ENCODE data around the gene PLCB4. TPM values are rescaled to one million over a fixed set of nuclear protein-coding genes. Genes with fewer than 3 reads are reported as not detected.

The PLCB4 gene
- total and polyA plus RNA-seq, 8 donors, result 6.2 to 15.3 (median 9.4) TPM

DNA sequence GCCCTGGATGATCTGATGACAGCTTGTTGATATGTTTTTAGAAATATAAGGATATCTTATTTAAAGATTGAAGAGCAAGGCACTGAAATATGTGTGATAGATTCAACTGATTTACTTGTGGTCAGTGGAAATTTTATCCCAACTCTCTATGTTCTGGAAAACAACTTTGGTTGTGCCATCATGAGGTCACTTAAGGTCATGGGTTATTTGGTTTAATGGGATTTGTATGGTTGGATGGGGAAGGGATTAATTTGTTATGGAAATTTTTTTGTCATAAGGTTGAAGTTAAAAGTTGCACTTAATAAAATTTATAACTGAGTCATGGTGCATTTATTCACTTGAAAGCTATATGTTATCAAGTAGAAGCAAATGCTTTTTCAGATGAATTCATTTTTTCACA is 231.2 kb downstream of the PLCB4 start:
- H3K27ac ChIP-seq, result no peak overlapping the region
- no peaks in the 10 kb centered on the region for H3K36me3 ChIP-seq
- ATAC-seq (no peak), DNase-seq (no peak)
- TF ChIP-seq, protein P1, sequence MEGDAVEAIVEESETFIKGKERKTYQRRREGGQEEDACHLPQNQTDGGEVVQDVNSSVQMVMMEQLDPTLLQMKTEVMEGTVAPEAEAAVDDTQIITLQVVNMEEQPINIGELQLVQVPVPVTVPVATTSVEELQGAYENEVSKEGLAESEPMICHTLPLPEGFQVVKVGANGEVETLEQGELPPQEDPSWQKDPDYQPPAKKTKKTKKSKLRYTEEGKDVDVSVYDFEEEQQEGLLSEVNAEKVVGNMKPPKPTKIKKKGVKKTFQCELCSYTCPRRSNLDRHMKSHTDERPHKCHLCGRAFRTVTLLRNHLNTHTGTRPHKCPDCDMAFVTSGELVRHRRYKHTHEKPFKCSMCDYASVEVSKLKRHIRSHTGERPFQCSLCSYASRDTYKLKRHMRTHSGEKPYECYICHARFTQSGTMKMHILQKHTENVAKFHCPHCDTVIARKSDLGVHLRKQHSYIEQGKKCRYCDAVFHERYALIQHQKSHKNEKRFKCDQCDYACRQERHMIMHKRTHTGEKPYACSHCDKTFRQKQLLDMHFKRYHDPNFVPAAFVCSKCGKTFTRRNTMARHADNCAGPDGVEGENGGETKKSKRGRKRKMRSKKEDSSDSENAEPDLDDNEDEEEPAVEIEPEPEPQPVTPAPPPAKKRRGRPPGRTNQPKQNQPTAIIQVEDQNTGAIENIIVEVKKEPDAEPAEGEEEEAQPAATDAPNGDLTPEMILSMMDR (IDR thresholded peaks at IDR 0.05), result no peak
- H3K4me3 ChIP-seq, result no peak overlapping the region
- intact Hi-C loops (cut with DNase I), result no loop called here
- no peaks in the 10 kb centered on the region for H3K9me3 ChIP-seq
- H3K27me3 ChIP-seq, result no peaks in the 10 kb centered on the region
- no peaks in the 10 kb centered on the region for H3K4me1 ChIP-seq

DNA sequence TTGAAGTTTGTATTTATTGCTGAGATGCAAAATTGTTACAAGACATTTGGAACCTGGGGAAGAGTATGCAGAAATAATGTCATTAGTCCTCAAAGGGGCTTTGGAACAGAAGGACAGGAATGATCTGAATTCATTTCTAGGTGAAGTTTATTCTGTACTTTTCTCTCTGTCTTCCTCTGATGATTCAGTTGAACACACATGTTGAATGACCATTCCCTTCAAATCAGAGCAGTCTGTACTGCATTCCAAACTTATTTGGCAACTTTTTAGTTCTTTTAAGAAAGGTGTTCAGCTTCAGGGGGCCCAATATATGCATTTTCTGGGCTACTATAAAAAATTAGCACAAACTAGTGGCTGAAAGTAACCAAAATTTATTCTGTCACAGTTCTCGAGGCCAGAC is 231.6 kb downstream of the PLCB4 start:
- DNase-seq (no peak), ATAC-seq (no peak)
- Histone ChIP-seq H3K4me3 (no peak overlapping the region), H3K27me3 (no peaks in the 10 kb centered on the region), H3K9me3 (no peaks in the 10 kb centered on the region), H3K4me1 (no peaks in the 10 kb centered on the region), H3K27ac (peak overlapping the region in 1 of 2 donors; percentile 25), H3K36me3 (no peaks in the 10 kb centered on the region)
- intact Hi-C loops (cut with DNase I), result no loop called here
- TF ChIP-seq, protein P1 (IDR thresholded peaks at IDR 0.05), result no peak

DNA sequence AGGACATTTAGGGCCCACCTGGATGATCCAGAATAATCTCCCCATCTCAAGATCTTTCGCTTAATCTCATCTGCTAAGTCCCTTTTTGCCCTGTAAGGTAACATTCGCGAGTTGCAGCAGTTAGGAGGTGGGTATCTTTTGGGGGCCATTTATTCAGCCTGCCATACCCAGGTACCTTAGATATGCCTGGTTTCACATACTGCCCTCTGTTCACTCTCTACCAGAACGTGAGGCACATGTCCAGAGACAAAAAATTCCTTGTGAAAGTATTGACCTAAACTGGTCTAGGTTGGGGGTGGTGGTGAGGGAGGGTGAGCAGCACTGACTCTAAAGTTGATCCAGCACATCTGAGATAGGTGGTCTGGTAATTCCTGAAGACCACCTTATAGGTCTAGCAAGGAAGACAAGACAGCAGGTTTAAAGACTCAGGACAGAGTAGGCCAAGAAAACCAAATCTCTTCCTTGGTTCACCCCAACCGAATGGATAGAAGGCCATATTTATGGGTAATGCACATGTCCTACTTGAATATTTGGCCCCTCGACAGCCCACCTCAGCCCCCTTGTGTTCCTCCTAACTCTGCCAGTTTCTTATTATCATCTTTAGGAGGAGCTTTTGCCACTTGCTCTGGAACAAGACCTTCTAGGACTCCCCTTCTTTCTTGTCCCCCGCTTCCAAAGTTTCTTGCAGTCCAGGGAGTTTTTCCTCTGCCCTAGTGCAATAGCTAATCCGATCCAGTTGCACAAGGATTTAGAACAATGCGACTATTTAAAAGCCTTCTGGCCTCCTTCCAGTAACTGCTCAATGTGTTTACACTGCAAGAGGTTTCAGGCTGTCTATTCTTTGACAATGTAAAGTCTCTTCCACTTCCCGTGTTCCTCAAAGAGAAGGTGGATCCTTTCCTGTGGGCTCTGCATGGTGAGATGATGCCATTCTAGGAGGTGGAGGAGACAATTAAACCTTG is 232.5 kb downstream of the PLCB4 start:
- peak overlapping the region in 1 of 2 donors; percentile 25 for H3K27ac ChIP-seq
- intact Hi-C loops (cut with DNase I), result no loop called here
- no peaks in the 10 kb centered on the region for H3K4me1 ChIP-seq
- ATAC-seq (peak; percentile 41), DNase-seq (peak in 1 of 4 donors; percentile 62)
- H3K9me3 ChIP-seq, result no peaks in the 10 kb centered on the region
- H3K36me3 ChIP-seq, result no peaks in the 10 kb centered on the region
- no peaks in the 10 kb centered on the region for H3K27me3 ChIP-seq
- H3K4me3 ChIP-seq, result no peak overlapping the region
- TF ChIP-seq, protein P1 (IDR thresholded peaks at IDR 0.05), result no peak

DNA sequence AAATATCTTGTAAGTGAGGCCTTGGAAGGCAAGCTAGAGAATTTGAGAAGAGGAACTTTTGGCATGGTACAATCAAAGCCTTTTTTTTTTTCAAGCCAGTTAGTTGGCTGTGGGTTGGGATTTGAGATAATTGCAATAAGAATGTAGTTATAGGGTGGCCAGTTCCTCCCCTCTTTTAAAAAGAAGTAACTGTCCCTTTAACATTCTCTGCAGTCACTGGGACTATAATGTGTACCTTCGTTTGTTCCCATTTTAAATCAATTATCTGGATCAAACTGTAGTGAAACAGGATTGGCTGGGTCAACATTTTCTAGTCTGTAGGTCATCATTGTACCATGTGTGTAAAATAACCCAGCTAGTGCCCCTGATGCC is 233.2 kb downstream of the PLCB4 start:
- ATAC-seq, result no peak
- Histone ChIP-seq H3K4me3 (no peak overlapping the region), H3K27ac (peak overlapping the region in 1 of 2 donors; percentile 29), H3K9me3 (no peaks in the 10 kb centered on the region), H3K36me3 (no peaks in the 10 kb centered on the region), H3K27me3 (no peaks in the 10 kb centered on the region), H3K4me1 (no peaks in the 10 kb centered on the region)
- intact Hi-C loops (cut with DNase I), result no loop called here
- DNase-seq, result no peak
- TF ChIP-seq, protein P1 (IDR thresholded peaks at IDR 0.05), result no peak

DNA sequence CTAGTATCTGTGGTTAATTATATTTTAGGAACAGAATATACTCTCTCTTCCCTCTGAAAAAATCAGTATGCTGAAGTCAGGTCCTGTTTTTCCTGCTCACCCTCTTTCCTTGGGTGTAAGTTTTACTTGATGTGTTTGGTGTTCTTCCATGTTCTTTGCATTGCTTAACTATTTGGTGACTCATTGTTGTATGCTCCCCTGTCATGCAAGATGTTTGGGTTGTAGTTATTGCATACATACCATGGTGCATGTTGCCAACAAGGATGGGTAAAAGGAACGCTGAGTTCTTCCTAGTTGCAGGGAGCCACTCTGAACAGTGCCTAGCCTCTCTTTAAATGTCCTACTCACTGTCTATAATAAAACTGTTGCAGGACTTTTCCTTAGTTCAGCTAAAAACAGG is 237.6 kb downstream of the PLCB4 start:
- DNase-seq (no peak), ATAC-seq (no peak)
- H3K27ac ChIP-seq, result no peak overlapping the region
- intact Hi-C loops (cut with DNase I), result no loop called here
- H3K27me3 ChIP-seq, result no peaks in the 10 kb centered on the region
- TF ChIP-seq, protein P1 (IDR thresholded peaks at IDR 0.05), result no peak
- no peaks in the 10 kb centered on the region for H3K9me3 ChIP-seq
- no peaks in the 10 kb centered on the region for H3K4me1 ChIP-seq
- H3K4me3 ChIP-seq, result no peak overlapping the region
- no peaks in the 10 kb centered on the region for H3K36me3 ChIP-seq
